Endothelial cell of umbilical vein (primary cell): Measurements from ENCODE around the gene TFCP2.

ENCODE experiments used
- POLR2AphosphoS5 ChIP-seq: IDR thresholded peaks from 2 replicates; pipeline ENCODE4 v1.6.1; 2012; ENCODE audit warnings: low read depth, mild to moderate bottlenecking, control low read depth, low read length, moderate library complexity; ENCODE audit not compliant: insufficient read depth
- TF ChIP-seq, protein P1 (sequence below), 2 donors: IDR thresholded peaks; 1 replicate in 1 of 2; 2 replicates in 1 of 2; pipeline ENCODE4 v1.5.1; 2011; ENCODE audit warnings: low read length in 2 of 2, mild to moderate bottlenecking in 2 of 2, moderate library complexity in 2 of 2, control low read depth in 1 of 2, inconsistent platforms in 1 of 2, low read depth in 1 of 2; ENCODE audit not compliant: insufficient read depth in 1 of 2; ENCODE audit errors: extremely low read depth in 1 of 2

- TF ChIP-seq, protein P1, sequence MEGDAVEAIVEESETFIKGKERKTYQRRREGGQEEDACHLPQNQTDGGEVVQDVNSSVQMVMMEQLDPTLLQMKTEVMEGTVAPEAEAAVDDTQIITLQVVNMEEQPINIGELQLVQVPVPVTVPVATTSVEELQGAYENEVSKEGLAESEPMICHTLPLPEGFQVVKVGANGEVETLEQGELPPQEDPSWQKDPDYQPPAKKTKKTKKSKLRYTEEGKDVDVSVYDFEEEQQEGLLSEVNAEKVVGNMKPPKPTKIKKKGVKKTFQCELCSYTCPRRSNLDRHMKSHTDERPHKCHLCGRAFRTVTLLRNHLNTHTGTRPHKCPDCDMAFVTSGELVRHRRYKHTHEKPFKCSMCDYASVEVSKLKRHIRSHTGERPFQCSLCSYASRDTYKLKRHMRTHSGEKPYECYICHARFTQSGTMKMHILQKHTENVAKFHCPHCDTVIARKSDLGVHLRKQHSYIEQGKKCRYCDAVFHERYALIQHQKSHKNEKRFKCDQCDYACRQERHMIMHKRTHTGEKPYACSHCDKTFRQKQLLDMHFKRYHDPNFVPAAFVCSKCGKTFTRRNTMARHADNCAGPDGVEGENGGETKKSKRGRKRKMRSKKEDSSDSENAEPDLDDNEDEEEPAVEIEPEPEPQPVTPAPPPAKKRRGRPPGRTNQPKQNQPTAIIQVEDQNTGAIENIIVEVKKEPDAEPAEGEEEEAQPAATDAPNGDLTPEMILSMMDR (IDR thresholded peaks at IDR 0.05; ENCODE audit: extremely low read depth in 1 of 2, insufficient read depth in 1 of 2, low read depth in 1 of 2, low read length in 2 of 2) = no peak
- no peak for TF ChIP-seq POLR2AphosphoS5
Measured at GRCh38 chr12:51059086-51059485, 113.8 kb downstream of the TFCP2 start.
